Subcutaneous abdominal adipose tissue (tissue), 5 donors: Measurements from ENCODE around the gene PMPCA.
A peak's percentile ranks its signal among the peaks of the same experiment; 100 is the strongest.
"Not testable (repeated sequence)": the region's sequence is repeated elsewhere in the genome, so short reads cannot be mapped to it uniquely, and the experiment has no call there.

ENCODE experiments used
- H3K27ac ChIP-seq: one replicate; pipeline ENCODE4 v1.7.0; 2013; ENCODE audit warnings: low read depth, mild to moderate bottlenecking, inconsistent platforms, low read length, moderate library complexity
- H3K27me3 ChIP-seq, 5 donors: one replicate each; pipeline ENCODE4 v1.7.0; 2013; ENCODE audit warnings: low read length in 5 of 5, inconsistent platforms in 1 of 5; ENCODE audit not compliant: control insufficient read depth in 5 of 5, insufficient read depth in 4 of 5
- H3K36me3 ChIP-seq, 5 donors: one replicate each; pipeline ENCODE4 v1.7.0; 2013; ENCODE audit warnings: low read length in 5 of 5; ENCODE audit not compliant: control insufficient read depth in 5 of 5, insufficient read depth in 5 of 5
- H3K4me1 ChIP-seq, 5 donors: one replicate each; pipeline ENCODE4 v1.7.0; 2013; ENCODE audit warnings: low read length in 5 of 5, mild to moderate bottlenecking in 3 of 5, moderate library complexity in 1 of 5; ENCODE audit not compliant: control insufficient read depth in 5 of 5, insufficient read depth in 5 of 5
- H3K4me3 ChIP-seq, 5 donors: one replicate each; pipeline ENCODE4 v1.7.0; 2013; ENCODE audit warnings: low read length in 5 of 5, low read depth in 1 of 5
- H3K9ac ChIP-seq, 5 donors: one replicate each; pipeline ENCODE4 v1.7.0; 2013; ENCODE audit warnings: low read length in 5 of 5, mild to moderate bottlenecking in 4 of 5, moderate library complexity in 3 of 5
- H3K9me3 ChIP-seq, 5 donors: one replicate each; pipeline ENCODE4 v1.7.0; 2013; ENCODE audit warnings: low read length in 5 of 5; ENCODE audit not compliant: control insufficient read depth in 5 of 5
- donor health status: healthy.
- donor health status: healthy.
- donor health status: healthy.
- donor health status: healthy.
- donor health status: healthy.

Gene PMPCA

GRCh38 chr9:136401173-136401922 lies 9.1 kb upstream of the PMPCA start:
- Histone ChIP-seq H3K27ac (no peak overlapping the region), H3K36me3 (peaks cover 0 to 54% (median 41%) of the 10 kb centered on the region in 5 donors)

GRCh38 chr9:136402067-136402466 lies 8.4 kb upstream of the PMPCA start:
- Histone ChIP-seq H3K9me3 (no peaks in the 10 kb centered on the region), H3K27me3 (no peaks in the 10 kb centered on the region), H3K27ac (no peak overlapping the region), H3K9ac (no peak overlapping the region), H3K4me3 (no peak overlapping the region), H3K4me1 (peaks cover 5 to 24% (median 21%) of the 10 kb centered on the region in 5 donors), H3K36me3 (peaks cover 0 to 51% (median 39%) of the 10 kb centered on the region in 5 donors)

More at GRCh38 chr9:136401173-136401922, 9.1 kb upstream of the PMPCA start:
- Histone ChIP-seq H3K4me3 (no peak overlapping the region), H3K9me3 (no peaks in the 10 kb centered on the region), H3K9ac (peak overlapping the region in 1 of 5 donors; percentile 71), H3K4me1 (peaks cover 5 to 24% (median 21%) of the 10 kb centered on the region in 5 donors), H3K27me3 (no peaks in the 10 kb centered on the region)

GRCh38 chr9:136403538-136403914 lies 6.9 kb upstream of the PMPCA start:
- H3K9me3 ChIP-seq: no peaks in the 10 kb centered on the region
- H3K27me3 ChIP-seq: no peaks in the 10 kb centered on the region
- H3K9ac ChIP-seq: no peak overlapping the region
- no peak overlapping the region for H3K27ac ChIP-seq
- peaks cover 5 to 22% (median 18%) of the 10 kb centered on the region in 5 donors for H3K4me1 ChIP-seq
- peaks cover 0 to 52% (median 43%) of the 10 kb centered on the region in 5 donors for H3K36me3 ChIP-seq
- H3K4me3 ChIP-seq: no peak overlapping the region

- Histone ChIP-seq H3K27me3 (no peaks in the 10 kb centered on the region), H3K27ac (no peak overlapping the region), H3K4me3 (no peak overlapping the region), H3K9ac (no peak overlapping the region), H3K4me1 (peaks cover 2 to 21% (median 12%) of the 10 kb centered on the region in 5 donors), H3K9me3 (no peaks in the 10 kb centered on the region), H3K36me3 (peaks cover 0 to 52% (median 43%) of the 10 kb centered on the region in 5 donors)
Observed at GRCh38 chr9:136403915-136404800, 6.3 kb upstream of the PMPCA start.

GRCh38 chr9:136404801-136405136 lies 5.7 kb upstream of the PMPCA start:
- no peaks in the 10 kb centered on the region for H3K9me3 ChIP-seq
- H3K27ac ChIP-seq: no peak overlapping the region
- peaks cover 0 to 21% (median 12%) of the 10 kb centered on the region in 5 donors for H3K4me1 ChIP-seq
- H3K27me3 ChIP-seq: no peaks in the 10 kb centered on the region
- peaks cover 0 to 52% (median 43%) of the 10 kb centered on the region in 5 donors for H3K36me3 ChIP-seq
- H3K4me3 ChIP-seq: no peak overlapping the region
- H3K9ac ChIP-seq: no peak overlapping the region

- H3K36me3 ChIP-seq: peaks cover 0 to 52% (median 43%) of the 10 kb centered on the region in 5 donors
Observed at GRCh38 chr9:136405481-136405880, 5.0 kb upstream of the PMPCA start.

GRCh38 chr9:136405904-136406303 lies 4.6 kb upstream of the PMPCA start:
- not testable (repeated sequence) for H3K27me3 ChIP-seq, H3K9me3 ChIP-seq, H3K27ac ChIP-seq, H3K4me3 ChIP-seq, H3K9ac ChIP-seq
- H3K4me1 ChIP-seq: peaks cover 0 to 19% (median 13%) of the 10 kb centered on the region in 5 donors
- H3K36me3 ChIP-seq: peaks cover 0 to 52% (median 43%) of the 10 kb centered on the region in 5 donors

More at GRCh38 chr9:136405481-136405880, 5.0 kb upstream of the PMPCA start:
- Histone ChIP-seq H3K9me3 (no peaks in the 10 kb centered on the region), H3K4me3 (no peak overlapping the region), H3K27ac (no peak overlapping the region), H3K4me1 (peaks cover 0 to 19% (median 12%) of the 10 kb centered on the region in 5 donors), H3K9ac (no peak overlapping the region), H3K27me3 (no peaks in the 10 kb centered on the region)

- not testable (repeated sequence) for H3K9me3 ChIP-seq, H3K4me3 ChIP-seq, H3K9ac ChIP-seq, H3K27ac ChIP-seq, H3K27me3 ChIP-seq
- Histone ChIP-seq H3K36me3 (peaks cover 0 to 48% (median 42%) of the 10 kb centered on the region in 5 donors), H3K4me1 (peaks cover 7 to 31% (median 23%) of the 10 kb centered on the region in 5 donors)
Observed at GRCh38 chr9:136407061-136407460, 3.4 kb upstream of the PMPCA start.

- Histone ChIP-seq H3K9ac (no peak overlapping the region), H3K27me3 (no peaks in the 10 kb centered on the region), H3K9me3 (no peaks in the 10 kb centered on the region), H3K36me3 (peaks cover 0 to 47% (median 41%) of the 10 kb centered on the region in 5 donors), H3K4me3 (no peak overlapping the region), H3K27ac (no peak overlapping the region), H3K4me1 (peaks cover 7 to 32% (median 23%) of the 10 kb centered on the region in 5 donors)
Observed at GRCh38 chr9:136407911-136408310, 2.5 kb upstream of the PMPCA start.
